PC-9 (cell line): ENCODE results near the gene CYP4A22.

ENCODE experiments used
- EZH2 ChIP-seq: fragments of 200-600 bp; sonication (generic); IDR thresholded peaks from 2 replicates; pipeline ENCODE4 v1.8.0; 2017; ENCODE audit warnings: antibody characterized with exemption, low read depth
- TF ChIP-seq, protein P1 (sequence below): fragments of 200-600 bp; sonication (generic); conservative IDR thresholded peaks from 2 replicates; pipeline ENCODE4 v1.6.1; 2017; ENCODE audit warnings: mixed run types, antibody characterized with exemption, mild to moderate bottlenecking, moderate library complexity

DNA sequence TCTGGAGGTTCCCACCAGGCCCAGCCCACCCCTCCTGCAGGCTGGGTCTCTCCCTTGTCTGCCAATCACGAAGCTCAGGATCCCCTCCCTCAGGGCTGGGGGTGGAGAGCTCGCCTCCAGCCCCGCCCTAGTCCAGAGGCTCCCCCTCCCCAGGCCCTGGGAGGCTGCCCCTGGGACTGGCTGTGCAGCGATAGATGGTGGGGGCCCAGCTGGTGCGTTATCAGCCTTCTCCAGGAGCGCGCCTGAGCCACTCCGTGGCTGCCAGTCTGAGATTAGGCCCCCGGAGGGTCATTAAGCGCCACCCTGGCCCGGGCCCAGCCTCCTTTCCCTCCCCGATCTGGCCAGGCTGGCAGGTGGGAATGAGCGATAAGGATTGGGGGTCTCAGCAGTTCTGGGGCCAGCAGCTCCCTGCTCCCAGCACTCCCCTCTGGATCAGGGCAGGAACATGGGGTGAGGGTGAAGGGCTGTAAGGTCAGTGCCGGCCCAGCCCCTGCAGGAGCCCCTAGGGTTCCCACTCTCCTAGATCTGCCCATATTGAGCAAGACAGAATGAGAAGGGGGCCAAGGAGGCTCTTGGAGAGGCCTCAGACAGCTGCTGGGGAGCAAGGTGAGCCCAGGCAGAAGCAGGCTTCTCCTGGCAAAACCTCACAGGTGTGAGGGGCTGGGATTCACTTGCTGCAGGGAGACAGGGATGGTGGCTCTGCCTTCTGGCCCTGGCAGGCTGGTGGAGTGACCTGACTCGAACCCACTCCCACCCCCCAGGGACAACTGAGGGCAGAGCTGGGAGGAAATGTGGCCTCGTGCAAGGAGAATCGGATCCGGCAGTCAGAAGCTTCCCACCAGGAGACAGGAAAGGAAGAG is 44.1 kb downstream of the CYP4A22 start:
- no peak for TF ChIP-seq EZH2
- TF ChIP-seq, protein P1, sequence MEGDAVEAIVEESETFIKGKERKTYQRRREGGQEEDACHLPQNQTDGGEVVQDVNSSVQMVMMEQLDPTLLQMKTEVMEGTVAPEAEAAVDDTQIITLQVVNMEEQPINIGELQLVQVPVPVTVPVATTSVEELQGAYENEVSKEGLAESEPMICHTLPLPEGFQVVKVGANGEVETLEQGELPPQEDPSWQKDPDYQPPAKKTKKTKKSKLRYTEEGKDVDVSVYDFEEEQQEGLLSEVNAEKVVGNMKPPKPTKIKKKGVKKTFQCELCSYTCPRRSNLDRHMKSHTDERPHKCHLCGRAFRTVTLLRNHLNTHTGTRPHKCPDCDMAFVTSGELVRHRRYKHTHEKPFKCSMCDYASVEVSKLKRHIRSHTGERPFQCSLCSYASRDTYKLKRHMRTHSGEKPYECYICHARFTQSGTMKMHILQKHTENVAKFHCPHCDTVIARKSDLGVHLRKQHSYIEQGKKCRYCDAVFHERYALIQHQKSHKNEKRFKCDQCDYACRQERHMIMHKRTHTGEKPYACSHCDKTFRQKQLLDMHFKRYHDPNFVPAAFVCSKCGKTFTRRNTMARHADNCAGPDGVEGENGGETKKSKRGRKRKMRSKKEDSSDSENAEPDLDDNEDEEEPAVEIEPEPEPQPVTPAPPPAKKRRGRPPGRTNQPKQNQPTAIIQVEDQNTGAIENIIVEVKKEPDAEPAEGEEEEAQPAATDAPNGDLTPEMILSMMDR, result no peak
